Body of pancreas (tissue), 4 donors: Measurements from ENCODE around the gene WDR86.

ENCODE experiments used
- CTCF ChIP-seq, 7 experiments: fragments of 450-650 bp in 4 of 7; fragments of 200-600 bp in 3 of 7; sonication (generic) in 3 of 7; IDR thresholded peaks; one replicate each; pipeline ENCODE4 v1.5.1; 2016 to 2019; ENCODE audit warnings: antibody characterized with exemption in 7 of 7
- POLR2A ChIP-seq, 3 donors: fragments of 450-650 bp; IDR thresholded peaks; one replicate each; pipeline ENCODE4 v1.6.1; 2016; ENCODE audit warnings: antibody characterized with exemption in 3 of 3, mild to moderate bottlenecking in 2 of 3

DNA sequence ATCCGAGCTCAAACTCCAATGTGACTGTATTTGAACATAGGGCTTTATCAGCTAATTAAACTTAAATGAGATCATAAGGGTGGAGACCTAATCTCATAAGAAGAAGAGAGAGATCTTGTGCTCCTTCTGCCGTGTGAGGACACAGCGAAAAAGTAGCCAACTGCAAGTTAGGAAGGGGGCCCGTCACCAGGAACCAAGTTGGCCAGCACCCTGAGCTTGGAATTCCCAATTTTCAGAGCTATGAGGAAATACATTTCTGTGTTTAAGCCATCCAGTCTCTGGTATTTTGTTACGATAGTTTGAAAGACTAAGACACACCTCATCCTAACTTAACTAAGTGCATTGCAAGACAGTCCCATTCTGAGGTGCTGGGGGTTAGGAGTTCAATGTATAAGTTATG, 14.1 kb upstream of the WDR86 start:
- TF ChIP-seq CTCF (IDR thresholded peaks at IDR 0.05), result no peak
- TF ChIP-seq POLR2A (IDR thresholded peaks at IDR 0.05), result no peak
